GM12878 (cell line): ENCODE results near the gene POU2F1. TPM values are rescaled to one million over a fixed set of nuclear protein-coding genes. Genes with fewer than 3 reads are reported as not detected.

Experiments used
- ATAC-seq: fragments of 200-7000 bp; cut with Tn5 transposase; 3 replicates; pipeline ENCODE4 v1.9.1; 2020; ENCODE audit warnings: mild to moderate bottlenecking, moderate library complexity
- BruUV-seq: library from RNA; stranded (reverse); fragments of 400-500 nt; replicated peaks from 2 replicates; lab custom pipeline; 2021; lab: Mats Ljungman, UMichigan
- CTCF ChIA-PET: fragments of 300-600 bp; sonication (Branson Sonifier 250); formaldehyde crosslinking; extraction: SDS; loops from one replicate; lab custom pipeline; 2021; ENCODE audit warnings: inconsistent platforms; lab: Yijun Ruan, JAX
- POLR2A ChIA-PET: fragments of 350-600 bp; formaldehyde crosslinking; extraction: SDS; loops from one replicate; lab custom pipeline; 2021; ENCODE audit warnings: inconsistent platforms; lab: Charles Lee
- RAD21 ChIA-PET: fragments of 300-600 bp; sonication (Branson Sonifier 250); formaldehyde crosslinking; loops from one replicate; lab custom pipeline; 2023; ENCODE audit warnings: antibody characterized with exemption; ENCODE audit not compliant: unreplicated experiment; lab: Charles Lee
- SMC1A ChIA-PET: fragments of 300-600 bp; sonication (Branson Sonifier 250); formaldehyde crosslinking; loops from one replicate; lab custom pipeline; 2023; ENCODE audit not compliant: unreplicated experiment, uncharacterized antibody; lab: Charles Lee
- DNase-seq: peaks from one replicate; pipeline ENCODE4 v3.0.0-alpha.2; 2011; ENCODE audit warnings: low read depth, low spot score
- FAIRE-seq: peaks from 3 replicates; lab custom pipeline; 2011; peaks lifted over from hg19 to GRCh38; lab: Jason Lieb, UNC
- H2AFZ ChIP-seq: 2 replicates; pipeline ENCODE4 v1.6.0; 2011; ENCODE audit warnings: low read depth, low read length, control low read depth; ENCODE audit not compliant: control insufficient read depth
- H3K27ac ChIP-seq: 2 replicates; pipeline ENCODE4 v1.5.1; 2011; ENCODE audit warnings: control low read depth; ENCODE audit not compliant: control insufficient read depth, insufficient read depth
- H3K27me3 ChIP-seq, 2 experiments: replicated peaks in 1 of 2; 2 replicates each; pipeline versions ENCODE4 v1.6.0 to v1.6.1; 2011; ENCODE audit warnings: low read length in 1 of 2; ENCODE audit not compliant: control insufficient read depth in 2 of 2, insufficient read depth in 2 of 2
- H3K36me3 ChIP-seq, 2 experiments: 2 replicates each; pipeline ENCODE4 v1.5.1; 2011; ENCODE audit warnings: low read length in 1 of 2; ENCODE audit not compliant: control insufficient read depth in 2 of 2, insufficient read depth in 2 of 2
- H3K4me1 ChIP-seq: 2 replicates; pipeline ENCODE4 v1.6.1; 2011; ENCODE audit warnings: mild to moderate bottlenecking, low read length, moderate library complexity, mixed read lengths; ENCODE audit not compliant: control insufficient read depth, insufficient read depth
- H3K4me2 ChIP-seq: 2 replicates; pipeline ENCODE4 v1.6.0; 2011; ENCODE audit warnings: control low read depth; ENCODE audit not compliant: control insufficient read depth, insufficient read depth
- H3K4me3 ChIP-seq: fragments of 200-600 bp; sonication (generic); 2 replicates; pipeline ENCODE4 v1.5.1; 2016
- H3K79me2 ChIP-seq: 2 replicates; pipeline ENCODE4 v1.6.0; 2011; ENCODE audit warnings: low read length; ENCODE audit not compliant: control insufficient read depth, insufficient read depth
- H3K9ac ChIP-seq: 2 replicates; pipeline ENCODE4 v1.8.0; 2011; ENCODE audit warnings: low read length, control low read depth, mixed read lengths; ENCODE audit not compliant: control insufficient read depth, insufficient read depth
- H3K9me3 ChIP-seq: replicated peaks from 3 replicates; pipeline ENCODE4 v1.5.1; 2011; ENCODE audit warnings: mild to moderate bottlenecking, low read length; ENCODE audit not compliant: control insufficient read depth, insufficient read depth
- H4K20me1 ChIP-seq: 2 replicates; pipeline ENCODE4 v1.6.0; 2011; ENCODE audit not compliant: control insufficient read depth, insufficient read depth
- EP300 ChIP-seq, 2 experiments: fragments of 150-350 bp in 1 of 2; IDR thresholded peaks; 2 replicates each; pipeline ENCODE4 v1.6.1; 2011 to 2012; ENCODE audit warnings: low read depth in 2 of 2, low read length in 2 of 2, borderline replicate concordance in 1 of 2, improper control_type of control experiment in 1 of 2, inconsistent platforms in 1 of 2; ENCODE audit not compliant: control insufficient read depth in 1 of 2
- RFX5 ChIP-seq: IDR thresholded peaks from 2 replicates; pipeline ENCODE4 v1.6.1; 2011; ENCODE audit warnings: low read depth, low read length, improper control_type of control experiment
- RUNX3 ChIP-seq: IDR thresholded peaks from 2 replicates; pipeline ENCODE4 v1.6.1; 2012; ENCODE audit warnings: low read length, inconsistent platforms
- WGBS: methylation state at CpG from one replicate; pipeline ENCODE4 v1.1.6; 2016; ENCODE audit warnings: low lambda C conversion rate; ENCODE audit not compliant: insufficient replicate concordance, insufficient coverage; ENCODE audit errors: missing lambda C conversion rate; 5-methylcytosine and 5-hydroxymethylcytosine counted together
- in situ Hi-C: fragments of 300-500 bp; cut with MboI; formaldehyde crosslinking; loops from 9 replicates; pipeline ENCODE4 v1.14.3; 2018; ENCODE audit warnings: mixed read lengths
- intact Hi-C: fragments of 100-400 bp; cut with micrococcal nuclease; formaldehyde crosslinking; loops from one replicate; pipeline ENCODE4 v1.14.2; 2022; ENCODE audit not compliant: unreplicated experiment
- polyA plus RNA-seq, 11 experiments: library from polyadenylated mRNA; depleted of rRNA in 4 of 11; unstranded in 6 of 11; stranded (reverse) in 5 of 11; fragments of >200 nt; fragmentation: Nextera tagmentation in 4 of 11; fragmentation: Illumina TruSeq in 1 of 11; extraction: Ambion mirVana in 4 of 11; extraction: Trizol in 1 of 11; gene quantifications; 1 replicate in 1 of 11; 2 replicates in 10 of 11; pipeline versions ENCODE4 v1.2.1 to v1.2.3, GENCODE V29; 2011 to 2016; ENCODE audit warnings: inconsistent platforms in 2 of 11, missing spikeins in 2 of 11, low read depth in 1 of 11
- total RNA-seq, 4 experiments: library from RNA; depleted of rRNA in 3 of 4; stranded (reverse); fragments of >200 nt in 3 of 4; fragmentation: Illumina TruSeq in 1 of 4; extraction: Trizol in 1 of 4; gene quantifications; 2 replicates each; pipeline versions ENCODE4 v1.2.1 to v1.2.3, GENCODE V29; 2013 to 2021

POU2F1 gene
- total and polyA plus RNA-seq, 10 of the 15 experiments (the other 5 are each of a cell fraction or from before 2014, with no cell fraction given) = 2.5 to 21.7 (median 12.5) TPM

DNA sequence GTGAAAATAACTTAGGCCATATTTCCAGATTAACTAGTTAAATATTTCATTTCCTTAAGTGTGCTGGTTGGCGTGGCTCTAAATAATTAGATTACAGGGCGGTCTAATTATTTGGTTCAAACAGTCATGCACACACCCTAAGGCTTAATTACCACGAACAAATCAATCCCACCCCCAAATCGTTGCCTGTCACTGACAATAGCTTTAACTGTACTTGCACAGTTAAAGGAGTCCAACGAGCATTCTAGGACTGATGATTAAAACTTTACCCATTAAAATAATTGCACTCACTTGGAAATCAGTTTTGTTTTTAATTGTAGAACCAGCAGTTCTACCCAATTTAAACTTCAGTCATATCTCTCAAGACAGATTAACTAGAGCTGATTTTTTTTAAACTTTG, 1.5 kb upstream of the POU2F1 start:
- SMC1A ChIA-PET = interaction anchor here (0.7 to 2.7 kb wide), 21 partner anchors 11 to 332 kb away, joined by 3 to 19 read pairs (median 4); no protein-coding TSS in a partner anchor
- H3K4me1 ChIP-seq = peaks cover 10% of the 10 kb centered on the region; the same call in 1 of the 2 replicates
- POLR2A ChIA-PET = interaction anchor here (0.6 to 2.2 kb wide), 8 partner anchors 15 to 113 kb away, joined by 3 to 13 read pairs (median 6); no protein-coding TSS in a partner anchor
- TF ChIP-seq EP300 (IDR thresholded peaks at IDR 0.05; ENCODE audit: borderline replicate concordance in 1 of 2, control insufficient read depth in 1 of 2, low read depth in 2 of 2, low read length in 2 of 2) = no peak
- no peak for TF ChIP-seq RUNX3
- no peak for TF ChIP-seq RFX5
- no peaks in the 10 kb centered on the region for H3K36me3 ChIP-seq
- RAD21 ChIA-PET = interaction anchor here (0.7 to 7.5 kb wide), 16 partner anchors 11 to 343 kb away, joined by 3 to 124 read pairs (median 6); partner anchors contain the start of genes CREG1 and TADA1
- intact Hi-C loops = no loop called here
- H2AFZ ChIP-seq = peak overlapping the region; percentile 98
- H3K4me3 ChIP-seq = peak overlapping the region; percentile 92
- no peaks in the 10 kb centered on the region for H3K9me3 ChIP-seq
- FAIRE-seq (no peak), DNase-seq (no peak), ATAC-seq (no peak)
- CTCF ChIA-PET = interaction anchor here (0.6 to 3.6 kb wide), 25 partner anchors 9 to 343 kb away, joined by 3 to 22 read pairs (median 5); partner anchors contain the start of gene TADA1
- no peaks in the 10 kb centered on the region for H3K27me3 ChIP-seq
- H3K9ac ChIP-seq = peak overlapping the region; percentile 96
- H3K27ac ChIP-seq = peak overlapping the region; percentile 98; the same call in 1 of the 2 replicates
- H3K4me2 ChIP-seq = peak overlapping the region; percentile 93
- BruUV-seq = no TSS peak
- no peaks in the 10 kb centered on the region for H4K20me1 ChIP-seq
- in situ Hi-C loops = no loop called here
- peaks cover 29% of the 10 kb centered on the region for H3K79me2 ChIP-seq
- WGBS = 48% methylated on average over 5 of the region's 5 CpGs
